HUES64 (cell line): ENCODE measurements around the gene KY.

Experiments used
- H3K27ac ChIP-seq: 2 replicates; pipeline ENCODE4 v1.7.0; 2013; ENCODE audit warnings: low read depth, low read length, inconsistent platforms
- H3K27me3 ChIP-seq: 2 replicates; pipeline ENCODE4 v1.6.1; 2013; ENCODE audit warnings: mild to moderate bottlenecking, low read length; ENCODE audit not compliant: insufficient read depth
- H3K36me3 ChIP-seq: 2 replicates; pipeline ENCODE4 v1.6.1; 2013; ENCODE audit warnings: mild to moderate bottlenecking, low read length; ENCODE audit not compliant: insufficient read depth
- H3K4me1 ChIP-seq: 2 replicates; pipeline ENCODE4 v1.6.1; 2013; ENCODE audit warnings: mild to moderate bottlenecking, low read length, moderate library complexity; ENCODE audit not compliant: insufficient read depth
- H3K4me3 ChIP-seq: 2 replicates; pipeline ENCODE4 v1.5.1; 2013; ENCODE audit warnings: mild to moderate bottlenecking, low read length, moderate library complexity
- H3K9ac ChIP-seq: 2 replicates; pipeline ENCODE4 v1.6.1; 2013; ENCODE audit warnings: mild to moderate bottlenecking, low read depth, low read length
- H3K9me3 ChIP-seq: 2 replicates; pipeline ENCODE4 v1.6.1; 2013; ENCODE audit warnings: low read depth, low read length; ENCODE audit not compliant: insufficient read depth
- WGBS: fragments of 150-250, 120-280 bp; methylation state at CpG from one replicate; pipeline ENCODE4 v1.1.7; 2013; ENCODE audit warnings: missing lambda C conversion rate; 5-methylcytosine and 5-hydroxymethylcytosine counted together

The KY gene

GRCh38 chr3:134606033-134607025, 44.5 kb downstream of the KY start:
- Histone ChIP-seq H3K9ac (no peak overlapping the region), H3K4me3 (no peak overlapping the region), H3K36me3 (no peaks in the 10 kb centered on the region), H3K9me3 (no peaks in the 10 kb centered on the region), H3K4me1 (no peaks in the 10 kb centered on the region), H3K27me3 (0 out of 2 replicates have a peak, but pooled peaks cover 3% of the 10 kb centered on the region), H3K27ac (no peak overlapping the region)
- 85% methylated on average over 12 of the region's 12 CpGs for WGBS

- Histone ChIP-seq H3K36me3 (no peaks in the 10 kb centered on the region), H3K4me3 (no peak overlapping the region), H3K4me1 (no peaks in the 10 kb centered on the region), H3K9me3 (no peaks in the 10 kb centered on the region), H3K9ac (no peak overlapping the region), H3K27me3 (peaks cover 5% of the 10 kb centered on the region; the same call in 1 of the 2 replicates), H3K27ac (no peak overlapping the region)
- WGBS: 85% methylated on average over 6 of the region's 6 CpGs
Measured at GRCh38 chr3:134605556-134605955, 45.3 kb downstream of the KY start.

GRCh38 chr3:134603956-134604355, 46.9 kb downstream of the KY start:
- Histone ChIP-seq H3K9ac (no peak overlapping the region), H3K36me3 (no peaks in the 10 kb centered on the region), H3K27me3 (peaks cover 14% of the 10 kb centered on the region; the same call in 1 of the 2 replicates), H3K4me3 (no peak overlapping the region), H3K27ac (no peak overlapping the region), H3K4me1 (no peaks in the 10 kb centered on the region; the same call in 1 of the 2 replicates), H3K9me3 (no peaks in the 10 kb centered on the region)
- 95% methylated on average over 13 of the region's 13 CpGs for WGBS

- 89% methylated on average over 4 of the region's 4 CpGs for WGBS
- peaks cover 14% of the 10 kb centered on the region; the same call in 1 of the 2 replicates for H3K27me3 ChIP-seq
- H3K27ac ChIP-seq: no peak overlapping the region
- no peak overlapping the region for H3K9ac ChIP-seq
- no peak overlapping the region for H3K4me3 ChIP-seq
- H3K36me3 ChIP-seq: no peaks in the 10 kb centered on the region
- H3K4me1 ChIP-seq: no peaks in the 10 kb centered on the region; the same call in 1 of the 2 replicates
- H3K9me3 ChIP-seq: no peaks in the 10 kb centered on the region
Measured at GRCh38 chr3:134603480-134603879, 47.3 kb downstream of the KY start.

GRCh38 chr3:134602440-134602814, 48.4 kb downstream of the KY start:
- H3K36me3 ChIP-seq: no peaks in the 10 kb centered on the region
- 72% methylated on average over 6 of the region's 6 CpGs for WGBS
- H3K4me1 ChIP-seq: no peaks in the 10 kb centered on the region; the same call in 1 of the 2 replicates

GRCh38 chr3:134601539-134602439, 49.0 kb downstream of the KY start:
- H3K9me3 ChIP-seq: no peaks in the 10 kb centered on the region
- no peak overlapping the region for H3K4me3 ChIP-seq
- no peak overlapping the region for H3K27ac ChIP-seq
- peaks cover 14% of the 10 kb centered on the region; the same call in 1 of the 2 replicates for H3K27me3 ChIP-seq
- no peak overlapping the region for H3K9ac ChIP-seq
- no peaks in the 10 kb centered on the region for H3K36me3 ChIP-seq
- no peaks in the 10 kb centered on the region; the same call in 1 of the 2 replicates for H3K4me1 ChIP-seq
- WGBS: 62% methylated on average over 19 of the region's 19 CpGs

More at GRCh38 chr3:134602440-134602814, 48.4 kb downstream of the KY start:
- Histone ChIP-seq H3K27me3 (peaks cover 14% of the 10 kb centered on the region; the same call in 1 of the 2 replicates), H3K27ac (no peak overlapping the region), H3K4me3 (no peak overlapping the region), H3K9ac (no peak overlapping the region), H3K9me3 (no peaks in the 10 kb centered on the region)

- Histone ChIP-seq H3K9me3 (no peaks in the 10 kb centered on the region), H3K27ac (no peak overlapping the region), H3K36me3 (no peaks in the 10 kb centered on the region), H3K27me3 (peaks cover 14% of the 10 kb centered on the region; the same call in 1 of the 2 replicates), H3K9ac (no peak overlapping the region), H3K4me1 (no peaks in the 10 kb centered on the region; the same call in 1 of the 2 replicates), H3K4me3 (peak overlapping the region; percentile 50)
- 17% methylated on average over 31 of the region's 31 CpGs for WGBS
Measured at GRCh38 chr3:134600685-134601463, 49.9 kb downstream of the KY start.

GRCh38 chr3:134600206-134600605, 50.6 kb downstream of the KY start:
- Histone ChIP-seq H3K4me1 (no peaks in the 10 kb centered on the region; the same call in 1 of the 2 replicates), H3K27me3 (peaks cover 14% of the 10 kb centered on the region; the same call in 1 of the 2 replicates), H3K36me3 (no peaks in the 10 kb centered on the region), H3K4me3 (no peak overlapping the region), H3K9me3 (no peaks in the 10 kb centered on the region), H3K9ac (no peak overlapping the region), H3K27ac (no peak overlapping the region)
- WGBS: 100% methylated on average over 1 of the region's 1 CpG

- WGBS: 75% methylated on average over 9 of the region's 10 CpGs
Measured at GRCh38 chr3:134598763-134599545, 51.9 kb downstream of the KY start.

More at GRCh38 chr3:134598763-134599545, 51.9 kb downstream of the KY start:
- Histone ChIP-seq H3K4me1 (no peaks in the 10 kb centered on the region; the same call in 1 of the 2 replicates), H3K9me3 (no peaks in the 10 kb centered on the region), H3K36me3 (no peaks in the 10 kb centered on the region), H3K27ac (no peak overlapping the region), H3K9ac (no peak overlapping the region), H3K27me3 (peaks cover 14% of the 10 kb centered on the region; the same call in 1 of the 2 replicates), H3K4me3 (no peak overlapping the region)
